ENCODE results near the gene MRPS18A.
"Not testable (repeated sequence)": the region's sequence is repeated elsewhere in the genome, so short reads cannot be mapped to it uniquely, and the experiment has no call there.

Gene MRPS18A

GRCh38 chr6:43668151-43669028, 19.2 kb downstream of the MRPS18A start:
- TF ChIP-seq CTCF (IDR thresholded peaks at IDR 0.05; ENCODE audit: extremely low read depth, insufficient read depth, missing control alignments): peak; percentile 73
- in situ Hi-C loops (cut with MboI; ENCODE audit: low pct_unique_long_range_greater_than_20kb, low sequenced_read_pairs, unreplicated experiment): no loop called here
- DNase-seq (ENCODE audit: low spot score): peak; percentile 75

GRCh38 chr6:43667245-43668150, 20.1 kb downstream of the MRPS18A start:
- in situ Hi-C loops (cut with MboI; ENCODE audit: low pct_unique_long_range_greater_than_20kb, low sequenced_read_pairs, unreplicated experiment): no loop called here

GRCh38 chr6:43666196-43666920, 21.2 kb downstream of the MRPS18A start:
- in situ Hi-C loops (cut with MboI; ENCODE audit: low pct_unique_long_range_greater_than_20kb, low sequenced_read_pairs, unreplicated experiment): no loop called here
- no peak for DNase-seq (ENCODE audit: low spot score)

More at GRCh38 chr6:43667245-43668150, 20.1 kb downstream of the MRPS18A start:
- DNase-seq (ENCODE audit: low spot score): peak; percentile 84
- TF ChIP-seq CTCF (IDR thresholded peaks at IDR 0.05; ENCODE audit: extremely low read depth, insufficient read depth, missing control alignments): peak; percentile 99

GRCh38 chr6:43665376-43665775, 22.2 kb downstream of the MRPS18A start:
- no peak for TF ChIP-seq CTCF (IDR thresholded peaks at IDR 0.05; ENCODE audit: extremely low read depth, insufficient read depth, missing control alignments)
- no peak for DNase-seq (ENCODE audit: low spot score)
- in situ Hi-C loops (cut with MboI; ENCODE audit: low pct_unique_long_range_greater_than_20kb, low sequenced_read_pairs, unreplicated experiment): no loop called here

More at GRCh38 chr6:43666196-43666920, 21.2 kb downstream of the MRPS18A start:
- no peak for TF ChIP-seq CTCF (IDR thresholded peaks at IDR 0.05; ENCODE audit: extremely low read depth, insufficient read depth, missing control alignments)

- DNase-seq (ENCODE audit: low spot score); in situ Hi-C loops (cut with MboI; ENCODE audit: low pct_unique_long_range_greater_than_20kb, low sequenced_read_pairs, unreplicated experiment): not testable (repeated sequence)
Observed at GRCh38 chr6:43662948-43663347, 24.6 kb downstream of the MRPS18A start.

- TF ChIP-seq CTCF (IDR thresholded peaks at IDR 0.05; ENCODE audit: extremely low read depth, insufficient read depth, missing control alignments): no peak
- in situ Hi-C loops (cut with MboI; ENCODE audit: low pct_unique_long_range_greater_than_20kb, low sequenced_read_pairs, unreplicated experiment): no loop called here
- no peak for DNase-seq (ENCODE audit: low spot score)
Observed at GRCh38 chr6:43658161-43658560, 29.4 kb downstream of the MRPS18A start.
